GM23338 (cell line): Measurements from ENCODE around the gene GDPD2. TPM values are rescaled to one million over a fixed set of nuclear protein-coding genes. Genes with fewer than 3 reads are reported as not detected.

Source experiments
- polyA plus RNA-seq: library from polyadenylated mRNA; unstranded; fragments of >200 nt; fragmentation: Nextera tagmentation; extraction: Ambion mirVana; gene quantifications from 2 replicates; pipeline ENCODE4 v1.2.1, GENCODE V29; 2016
- small RNA-seq: library from RNA; depleted of rRNA; stranded (forward); fragments of <200 nt; gene quantifications from one replicate; pipeline ENCODE3, GENCODE V24; 2014; ENCODE audit warnings: low replicate concordance
- total RNA-seq: library from RNA; depleted of rRNA; stranded (reverse); fragments of >200 nt; shearing (Covaris generic); gene quantifications from 2 replicates; pipeline ENCODE4 v1.2.3, GENCODE V29; 2014; rRNA removed

GDPD2 gene
- total and polyA plus RNA-seq, 2 experiments from 2014 or later = 5.2 to 11.3 TPM

Small RNA genes lying within 50 kb of the gene (small RNA-seq; reads per million reads assigned to genes)
- gene RNU4-81P = not detected
- 1.5 reads per million, percentile 75 among the genes with 10 or more reads in this experiment for gene RNY4P23

Other genes with a start within 250 kb of the GDPD2 start
- not detected in 2 replicates for gene DGAT2L6, start 245.8 kb upstream of the GDPD2 start, total RNA-seq
- not detected in 2 replicates for gene DGAT2L6, start 245.8 kb upstream of the GDPD2 start, polyA plus RNA-seq
- not detected in 2 replicates for gene AWAT1, start 188.7 kb upstream of the GDPD2 start, total RNA-seq
- not detected in 2 replicates for gene AWAT1, start 188.7 kb upstream of the GDPD2 start, polyA plus RNA-seq
- 0.73 TPM in 1 of 2 replicates, not detected in the other for gene P2RY4, start 163.1 kb upstream of the GDPD2 start, total RNA-seq
- not detected in 2 replicates for gene P2RY4, start 163.1 kb upstream of the GDPD2 start, polyA plus RNA-seq
- gene ARR3, start 155.0 kb upstream of the GDPD2 start, total RNA-seq = not detected in 2 replicates
- gene ARR3, start 155.0 kb upstream of the GDPD2 start, polyA plus RNA-seq = not detected in 2 replicates
- gene RAB41, start 141.1 kb upstream of the GDPD2 start, total RNA-seq = not detected in 2 replicates
- gene RAB41, start 141.1 kb upstream of the GDPD2 start, polyA plus RNA-seq = not detected in 2 replicates
- gene PDZD11, start 133.4 kb upstream of the GDPD2 start, total RNA-seq = 30.2 and 33.5 TPM in 2 replicates
- gene PDZD11, start 133.4 kb upstream of the GDPD2 start, polyA plus RNA-seq = 67.6 and 68.9 TPM in 2 replicates
- gene KIF4A, start 133.2 kb upstream of the GDPD2 start, total RNA-seq = 27.6 and 30.6 TPM in 2 replicates
- gene KIF4A, start 133.2 kb upstream of the GDPD2 start, polyA plus RNA-seq = 18.7 and 21.5 TPM in 2 replicates
- 54.2 and 61.8 TPM in 2 replicates for gene DLG3, start 21.5 kb downstream of the GDPD2 start, total RNA-seq
- 12.5 and 13.0 TPM in 2 replicates for gene DLG3, start 21.5 kb downstream of the GDPD2 start, polyA plus RNA-seq